Loucy (cell line): ENCODE data around the gene SLC16A8.

Source experiments
- H2AFZ ChIP-seq: fragments of 200-600 bp; sonication (generic); 2 replicates; pipeline ENCODE4 v1.6.0; 2016; ENCODE audit warnings: antibody characterized with exemption, mild to moderate bottlenecking, low read length, moderate library complexity
- H3F3A ChIP-seq: fragments of 200-600 bp; 2 replicates; pipeline ENCODE4 v1.6.0; 2016; ENCODE audit warnings: antibody characterized with exemption, low read depth, mild to moderate bottlenecking
- H3K27me3 ChIP-seq: fragments of 200-600 bp; sonication (generic); 2 replicates; pipeline ENCODE4 v1.6.1; 2014; ENCODE audit warnings: low read length, mild to moderate bottlenecking; ENCODE audit not compliant: insufficient read depth, poor library complexity, severe bottlenecking
- H3K36me3 ChIP-seq: fragments of 200-600 bp; sonication (generic); 2 replicates; pipeline ENCODE4 v1.6.1; 2016; ENCODE audit warnings: low read length; ENCODE audit not compliant: insufficient read depth
- H3K4me1 ChIP-seq: fragments of 200-600 bp; sonication (generic); 2 replicates; pipeline ENCODE4 v1.5.1; 2014; ENCODE audit warnings: low read length, mild to moderate bottlenecking; ENCODE audit not compliant: insufficient read depth, poor library complexity, severe bottlenecking
- H3K4me2 ChIP-seq: fragments of 200-600 bp; sonication (generic); 2 replicates; pipeline ENCODE4 v1.6.0; 2014; ENCODE audit warnings: antibody characterized with exemption, low read length, low read depth, mild to moderate bottlenecking; ENCODE audit not compliant: poor library complexity, severe bottlenecking
- H3K4me3 ChIP-seq: fragments of 200-600 bp; sonication (generic); 2 replicates; pipeline ENCODE4 v1.5.1; 2014; ENCODE audit warnings: low read length, mild to moderate bottlenecking, mixed read lengths; ENCODE audit not compliant: poor library complexity, severe bottlenecking
- H3K79me2 ChIP-seq: fragments of 200-600 bp; sonication (generic); 2 replicates; pipeline ENCODE4 v1.6.1; 2014; ENCODE audit warnings: low read length; ENCODE audit not compliant: insufficient read depth
- H3K9ac ChIP-seq: fragments of 200-600 bp; sonication (generic); 2 replicates; pipeline ENCODE4 v1.6.0; 2014; ENCODE audit warnings: mild to moderate bottlenecking, low read depth, low read length, moderate library complexity; ENCODE audit not compliant: poor library complexity, severe bottlenecking
- H3K9me2 ChIP-seq: fragments of 200-600 bp; sonication (generic); replicated peaks from 2 replicates; pipeline ENCODE4 v1.6.1; 2016; ENCODE audit warnings: low read depth, low read length, mixed read lengths
- H3K9me3 ChIP-seq: fragments of 200-600 bp; sonication (generic); 2 replicates; pipeline ENCODE4 v1.6.1; 2014; ENCODE audit warnings: mild to moderate bottlenecking, antibody characterized with exemption, low read length, low read depth; ENCODE audit not compliant: insufficient read depth
- H4K20me1 ChIP-seq: fragments of 200-600 bp; sonication (generic); 2 replicates; pipeline ENCODE4 v1.6.0; 2014; ENCODE audit warnings: antibody characterized with exemption, low read length, mild to moderate bottlenecking; ENCODE audit not compliant: insufficient read depth, poor library complexity, severe bottlenecking
- EZH2phosphoT487 ChIP-seq: fragments of 200-600 bp; IDR thresholded peaks from 2 replicates; pipeline ENCODE4 v1.6.1; 2018; ENCODE audit warnings: antibody characterized with exemption, mild to moderate bottlenecking, moderate library complexity, borderline replicate concordance
- TF ChIP-seq, protein P1 (sequence below): fragments of 200-600 bp; sonication (generic); conservative IDR thresholded peaks from 2 replicates; pipeline ENCODE4 v1.5.1; 2014; ENCODE audit warnings: mild to moderate bottlenecking, antibody characterized with exemption, low read length

SLC16A8 gene

DNA sequence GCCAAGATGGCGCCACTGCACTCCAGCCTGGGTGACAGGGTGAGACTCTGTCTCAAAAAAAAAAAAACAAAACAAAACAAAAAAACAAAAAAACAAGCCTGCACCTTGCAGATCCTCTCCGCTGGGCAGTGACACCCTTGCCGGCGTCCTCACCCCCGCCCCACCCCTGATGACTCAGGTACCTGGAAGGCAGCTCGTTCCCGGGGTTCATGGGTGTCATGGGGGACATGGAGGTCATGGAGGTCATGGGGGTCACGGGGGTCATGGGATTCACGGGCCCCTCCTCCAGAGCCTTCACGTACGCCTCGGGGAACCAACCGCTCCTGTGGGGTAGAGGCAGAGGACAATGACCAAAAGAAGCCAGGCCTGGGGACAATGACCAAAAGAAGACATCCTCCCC is 3.0 kb upstream of the SLC16A8 start:
- Histone ChIP-seq H3F3A (no peaks in the 10 kb centered on the region), H3K4me3 (no peak overlapping the region), H3K9me3 (no peaks in the 10 kb centered on the region), H3K79me2 (no peaks in the 10 kb centered on the region), H3K9ac (no peak overlapping the region), H3K9me2 (no peaks in the 10 kb centered on the region), H3K4me1 (no peaks in the 10 kb centered on the region), H3K36me3 (no peaks in the 10 kb centered on the region), H2AFZ (no peak overlapping the region), H3K4me2 (no peak overlapping the region), H3K27me3 (no peaks in the 10 kb centered on the region), H4K20me1 (no peaks in the 10 kb centered on the region)
- TF ChIP-seq, protein P1, sequence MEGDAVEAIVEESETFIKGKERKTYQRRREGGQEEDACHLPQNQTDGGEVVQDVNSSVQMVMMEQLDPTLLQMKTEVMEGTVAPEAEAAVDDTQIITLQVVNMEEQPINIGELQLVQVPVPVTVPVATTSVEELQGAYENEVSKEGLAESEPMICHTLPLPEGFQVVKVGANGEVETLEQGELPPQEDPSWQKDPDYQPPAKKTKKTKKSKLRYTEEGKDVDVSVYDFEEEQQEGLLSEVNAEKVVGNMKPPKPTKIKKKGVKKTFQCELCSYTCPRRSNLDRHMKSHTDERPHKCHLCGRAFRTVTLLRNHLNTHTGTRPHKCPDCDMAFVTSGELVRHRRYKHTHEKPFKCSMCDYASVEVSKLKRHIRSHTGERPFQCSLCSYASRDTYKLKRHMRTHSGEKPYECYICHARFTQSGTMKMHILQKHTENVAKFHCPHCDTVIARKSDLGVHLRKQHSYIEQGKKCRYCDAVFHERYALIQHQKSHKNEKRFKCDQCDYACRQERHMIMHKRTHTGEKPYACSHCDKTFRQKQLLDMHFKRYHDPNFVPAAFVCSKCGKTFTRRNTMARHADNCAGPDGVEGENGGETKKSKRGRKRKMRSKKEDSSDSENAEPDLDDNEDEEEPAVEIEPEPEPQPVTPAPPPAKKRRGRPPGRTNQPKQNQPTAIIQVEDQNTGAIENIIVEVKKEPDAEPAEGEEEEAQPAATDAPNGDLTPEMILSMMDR = no peak
- no peak for TF ChIP-seq EZH2phosphoT487

DNA sequence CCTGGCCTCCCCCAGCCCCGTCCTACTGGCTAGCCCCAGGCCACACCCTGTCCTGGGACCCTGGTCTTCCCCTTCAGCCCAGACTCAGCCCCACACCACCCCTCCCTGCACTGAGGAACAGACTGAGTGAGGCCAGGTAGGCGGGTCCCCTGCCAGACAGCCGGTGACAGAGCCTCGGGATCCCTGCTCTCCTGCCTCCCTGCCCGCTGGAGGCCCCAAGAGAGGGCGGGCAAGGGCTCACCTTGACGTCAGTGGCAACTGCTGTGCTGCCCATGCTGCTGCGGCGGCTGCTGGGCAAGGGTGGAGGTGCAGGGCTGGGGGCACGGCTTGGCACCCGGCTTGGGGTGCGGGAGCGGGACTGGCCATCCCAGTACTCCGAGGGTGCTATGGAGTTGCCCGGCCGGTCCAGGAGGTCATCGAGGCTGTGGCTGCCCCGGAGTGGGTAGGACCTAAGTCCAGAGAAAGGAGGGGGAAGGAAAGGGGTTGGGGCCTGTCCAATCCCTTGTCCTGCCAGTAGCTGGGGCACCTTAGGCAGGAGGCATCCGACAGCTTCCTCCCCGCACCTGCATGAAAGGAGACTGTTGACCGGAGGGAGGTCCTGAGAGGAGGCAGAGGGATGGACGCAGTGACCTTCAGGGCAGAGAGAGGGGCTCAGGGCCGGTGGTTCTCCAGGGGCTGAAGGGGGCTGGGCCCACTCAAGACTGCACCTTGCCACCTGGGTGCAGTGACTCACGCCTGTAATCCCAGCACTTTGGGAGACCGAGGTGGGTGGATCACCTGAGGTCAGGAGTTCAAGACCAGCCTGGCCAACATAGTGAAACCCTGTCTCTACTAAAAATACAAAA is 2.2 kb upstream of the SLC16A8 start:
- Histone ChIP-seq H2AFZ (no peak overlapping the region), H3K36me3 (no peaks in the 10 kb centered on the region), H3K4me1 (no peaks in the 10 kb centered on the region), H3K9me2 (no peaks in the 10 kb centered on the region), H3K79me2 (no peaks in the 10 kb centered on the region), H3F3A (no peaks in the 10 kb centered on the region), H3K9me3 (no peaks in the 10 kb centered on the region), H3K4me2 (no peak overlapping the region), H4K20me1 (no peaks in the 10 kb centered on the region), H3K9ac (no peak overlapping the region), H3K4me3 (no peak overlapping the region), H3K27me3 (no peaks in the 10 kb centered on the region)
- TF ChIP-seq, protein P1 = no peak

DNA sequence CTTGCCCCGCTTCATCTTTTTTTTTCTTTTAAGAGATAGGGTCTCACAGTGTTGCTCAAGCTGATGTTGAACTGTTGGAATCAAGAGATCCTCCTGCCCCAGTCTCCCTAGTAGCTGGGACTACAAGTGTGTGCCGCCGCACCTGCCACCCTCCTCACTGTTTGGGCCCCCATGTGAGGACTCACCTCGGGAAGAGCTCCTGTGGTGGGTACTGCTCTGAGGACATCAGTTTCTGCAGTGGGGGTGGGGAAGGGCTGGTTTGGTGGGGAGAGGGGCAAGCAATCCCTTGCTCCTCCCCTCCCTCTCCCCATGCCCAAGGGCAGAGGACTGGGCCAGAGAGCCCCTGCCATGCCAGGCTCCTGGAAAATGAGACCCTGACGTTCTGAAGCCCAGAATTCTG is 1.5 kb upstream of the SLC16A8 start:
- no peaks in the 10 kb centered on the region for H4K20me1 ChIP-seq
- TF ChIP-seq, protein P1 = no peak
- TF ChIP-seq EZH2phosphoT487 = no peak
- no peaks in the 10 kb centered on the region for H3K9me3 ChIP-seq
- H3K4me1 ChIP-seq = no peaks in the 10 kb centered on the region
- no peak overlapping the region for H3K4me3 ChIP-seq
- H3K79me2 ChIP-seq = no peaks in the 10 kb centered on the region
- H3K27me3 ChIP-seq = no peaks in the 10 kb centered on the region
- H2AFZ ChIP-seq = no peak overlapping the region
- no peak overlapping the region for H3K4me2 ChIP-seq
- H3K9me2 ChIP-seq = no peaks in the 10 kb centered on the region
- no peak overlapping the region for H3K9ac ChIP-seq
- H3F3A ChIP-seq = no peaks in the 10 kb centered on the region
- no peaks in the 10 kb centered on the region for H3K36me3 ChIP-seq
